GM12878 (cell line): ENCODE results near the gene ACTN2.
A peak's percentile ranks its signal among the peaks of the same experiment; 100 is the strongest.

Experiments
- EP300 ChIP-seq, 2 experiments: fragments of 150-350 bp in 1 of 2; IDR thresholded peaks; 2 replicates each; pipeline ENCODE4 v1.6.1; 2011 to 2012; ENCODE audit warnings: low read depth in 2 of 2, low read length in 2 of 2, borderline replicate concordance in 1 of 2, improper control_type of control experiment in 1 of 2, inconsistent platforms in 1 of 2; ENCODE audit not compliant: control insufficient read depth in 1 of 2
- EZH2 ChIP-seq: IDR thresholded peaks from 2 replicates; pipeline ENCODE4 v1.6.1; 2012; ENCODE audit warnings: low read depth, mild to moderate bottlenecking, control low read depth, inconsistent platforms, low read length, borderline replicate concordance; ENCODE audit not compliant: control insufficient read depth
- GABPA ChIP-seq: IDR thresholded peaks from 2 replicates; pipeline ENCODE4 v1.6.1; 2014; ENCODE audit warnings: antibody characterized with exemption, low read depth, mild to moderate bottlenecking, inconsistent platforms
- HDAC2 ChIP-seq: fragments of 200-600 bp; sonication (generic); IDR thresholded peaks from 2 replicates; pipeline ENCODE4 v1.6.1; 2017
- JUND ChIP-seq: IDR thresholded peaks from 2 replicates; pipeline ENCODE4 v1.6.1; 2012; ENCODE audit warnings: low read depth, mild to moderate bottlenecking, low read length, improper control_type of control experiment, moderate library complexity
- PML ChIP-seq: IDR thresholded peaks from 2 replicates; pipeline ENCODE4 v1.6.1; 2012; ENCODE audit warnings: low read length, inconsistent platforms
- TF ChIP-seq, protein P1 (sequence below), 3 experiments: IDR thresholded peaks in 2 of 3; conservative IDR thresholded peaks in 1 of 3; 2 replicates each; pipeline ENCODE4 v1.5.1; 2011; ENCODE audit warnings: low read depth in 3 of 3, low read length in 3 of 3, mild to moderate bottlenecking in 3 of 3, control low read depth in 2 of 3, moderate library complexity in 2 of 3, inconsistent platforms in 1 of 3, mixed read lengths in 1 of 3; ENCODE audit not compliant: control insufficient read depth in 2 of 3, insufficient read depth in 1 of 3; ENCODE audit errors: extremely low read depth in 1 of 3
- TF ChIP-seq, protein P2 (sequence below): IDR thresholded peaks from 2 replicates; pipeline ENCODE4 v1.6.1; 2011; ENCODE audit warnings: low read depth, mild to moderate bottlenecking, low read length, moderate library complexity, borderline replicate concordance; ENCODE audit errors: extremely low read depth

DNA sequence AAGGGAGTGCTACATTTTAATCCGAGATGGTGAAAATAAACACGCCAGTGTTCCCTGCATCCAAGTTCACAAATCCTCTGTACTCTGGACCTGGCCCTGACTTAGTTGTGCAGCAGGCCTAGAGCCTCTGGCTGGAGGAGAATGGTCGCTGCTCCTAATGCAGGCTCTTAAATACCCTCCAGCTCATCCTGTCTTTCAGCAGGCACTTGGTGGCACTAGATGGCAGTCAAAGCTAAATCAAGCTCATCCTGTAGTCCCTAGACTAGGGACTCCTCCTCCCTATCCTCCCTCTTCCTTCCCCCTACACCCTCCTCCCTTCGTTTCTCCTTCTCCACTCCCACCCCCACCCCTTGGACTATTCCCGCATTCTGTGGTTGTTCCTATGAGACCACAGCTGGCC is 67.2 kb downstream of the ACTN2 start:
- TF ChIP-seq JUND (no peak), GABPA (no peak), HDAC2 (no peak), EP300 (IDR thresholded peaks at IDR 0.05; ENCODE audit: borderline replicate concordance in 1 of 2, control insufficient read depth in 1 of 2, low read depth in 2 of 2, low read length in 2 of 2) (no peak), EZH2 (no peak), PML (no peak)
- TF ChIP-seq, protein P1, sequence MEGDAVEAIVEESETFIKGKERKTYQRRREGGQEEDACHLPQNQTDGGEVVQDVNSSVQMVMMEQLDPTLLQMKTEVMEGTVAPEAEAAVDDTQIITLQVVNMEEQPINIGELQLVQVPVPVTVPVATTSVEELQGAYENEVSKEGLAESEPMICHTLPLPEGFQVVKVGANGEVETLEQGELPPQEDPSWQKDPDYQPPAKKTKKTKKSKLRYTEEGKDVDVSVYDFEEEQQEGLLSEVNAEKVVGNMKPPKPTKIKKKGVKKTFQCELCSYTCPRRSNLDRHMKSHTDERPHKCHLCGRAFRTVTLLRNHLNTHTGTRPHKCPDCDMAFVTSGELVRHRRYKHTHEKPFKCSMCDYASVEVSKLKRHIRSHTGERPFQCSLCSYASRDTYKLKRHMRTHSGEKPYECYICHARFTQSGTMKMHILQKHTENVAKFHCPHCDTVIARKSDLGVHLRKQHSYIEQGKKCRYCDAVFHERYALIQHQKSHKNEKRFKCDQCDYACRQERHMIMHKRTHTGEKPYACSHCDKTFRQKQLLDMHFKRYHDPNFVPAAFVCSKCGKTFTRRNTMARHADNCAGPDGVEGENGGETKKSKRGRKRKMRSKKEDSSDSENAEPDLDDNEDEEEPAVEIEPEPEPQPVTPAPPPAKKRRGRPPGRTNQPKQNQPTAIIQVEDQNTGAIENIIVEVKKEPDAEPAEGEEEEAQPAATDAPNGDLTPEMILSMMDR (IDR thresholded peaks at IDR 0.05 in 2 of 3, conservative IDR thresholded peaks at IDR 0.05 in 1 of 3; ENCODE audit: control insufficient read depth in 2 of 3, extremely low read depth in 1 of 3, insufficient read depth in 1 of 3, low read depth in 3 of 3, low read length in 3 of 3), result peak; percentile 23 to 33 (median 26); a peak in 3 of 6 replicates
- TF ChIP-seq, protein P2, sequence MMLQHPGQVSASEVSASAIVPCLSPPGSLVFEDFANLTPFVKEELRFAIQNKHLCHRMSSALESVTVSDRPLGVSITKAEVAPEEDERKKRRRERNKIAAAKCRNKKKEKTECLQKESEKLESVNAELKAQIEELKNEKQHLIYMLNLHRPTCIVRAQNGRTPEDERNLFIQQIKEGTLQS, result no peak
